ENCODE data around the gene KIAA0753. TPM values are rescaled to one million over a fixed set of nuclear protein-coding genes. Genes with fewer than 3 reads are reported as not detected.

KIAA0753 gene
- total and polyA plus RNA-seq, 2 of the 4 experiments (the other 2 are of a cell fraction), result 10.2 to 17.6 TPM

GRCh38 chr17:6583411-6583810, 57.1 kb downstream of the KIAA0753 start:
- POLR2A ChIA-PET (ENCODE audit: unreplicated experiment), result no interaction called here
- TF ChIP-seq RFX5 (IDR thresholded peaks at IDR 0.05; ENCODE audit: low read depth, low read length) (no peak), POLR2A (IDR thresholded peaks at IDR 0.05; ENCODE audit: low read depth, low read length) (no peak), SMC3 (IDR thresholded peaks at IDR 0.05; ENCODE audit: low read depth, low read length) (no peak), NFE2L2 (IDR thresholded peaks at IDR 0.05; ENCODE audit: low read depth, low read length) (no peak), RCOR1 (IDR thresholded peaks at IDR 0.05; ENCODE audit: insufficient replicate concordance, low read length) (no peak), CTCF (conservative IDR thresholded peaks at IDR 0.05; ENCODE audit: low read depth, low read length) (no peak)
- Histone ChIP-seq H3K79me1 (ENCODE audit: low read depth in 1 of 2, low read length in 2 of 2) (peaks cover 0 to 3% of the 10 kb centered on the region in 2 experiments; a peak in 2 of 4 replicates), H3K18ac (ENCODE audit: low read depth, low read length) (no peak overlapping the region), H2BK120ac (ENCODE audit: low read depth, low read length) (no peak overlapping the region), H3K4me1 (ENCODE audit: control insufficient read depth, insufficient read depth, low read length) (no peaks in the 10 kb centered on the region), H4K8ac (ENCODE audit: low read depth in 2 of 2, low read length in 2 of 2) (no peak overlapping the region), H3K14ac (replicated peaks; ENCODE audit: low read depth, low read length) (no peak overlapping the region), H3K27ac (ENCODE audit: insufficient read depth, low read length) (no peak overlapping the region), H2AK5ac (ENCODE audit: low read depth, low read length) (no peak overlapping the region), H3K9me3 (ENCODE audit: control insufficient read depth, insufficient read depth, low read length) (peaks cover 3% of the 10 kb centered on the region), H3K4me2 (ENCODE audit: low read depth, low read length) (no peak overlapping the region), H3K4ac (ENCODE audit: low read depth, low read length) (no peak overlapping the region), H2BK20ac (ENCODE audit: low read depth, low read length) (no peak overlapping the region), H2AFZ (replicated peaks; ENCODE audit: low read length, poor library complexity) (no peak overlapping the region), H2BK5ac (ENCODE audit: low read depth, low read length, poor library complexity, severe bottlenecking) (no peak overlapping the region), H3K9ac (ENCODE audit: low read depth, low read length) (no peak overlapping the region), H3K27me3 (ENCODE audit: control insufficient read depth, insufficient read depth, low read length) (no peaks in the 10 kb centered on the region), H4K91ac (ENCODE audit: insufficient read depth, low read depth, low read length) (no peak overlapping the region), H2BK15ac (ENCODE audit: low read depth, low read length) (no peak overlapping the region), H3K56ac (ENCODE audit: extremely low read depth, insufficient read depth, low read length) (no peak overlapping the region), H4K20me1 (ENCODE audit: insufficient read depth, low read length) (no peaks in the 10 kb centered on the region), H3K23ac (ENCODE audit: low read depth, low read length) (no peak overlapping the region), H3K36me3 (ENCODE audit: control insufficient read depth, insufficient read depth, low read length) (peaks cover 41% of the 10 kb centered on the region), H3K9me1 (ENCODE audit: insufficient read depth, low read length) (no peaks in the 10 kb centered on the region), H2AK9ac (replicated peaks; ENCODE audit: low read depth, low read length, poor library complexity) (no peak overlapping the region), H3K4me3 (ENCODE audit: insufficient read depth, low read depth, low read length) (no peak overlapping the region), H4K5ac (ENCODE audit: low read depth, low read length) (no peak overlapping the region)
- no peak for ATAC-seq (ENCODE audit: low read depth)
- no peak for DNase-seq
- intact Hi-C loops (cut with micrococcal nuclease), result no loop called here
- no CpG with 5 or more reads among the region's 4 CpGs for WGBS, 2 experiments (ENCODE audit: extremely low coverage in 2 of 2, insufficient read length in 1 of 2)
- dilution Hi-C loops (cut with HindIII; ENCODE audit: low sequenced_read_pairs, unreplicated experiment), result no loop called here
- no TSS peak for BruUV-seq (replicated peaks)
- in situ Hi-C loops (cut with MboI; ENCODE audit: low sequenced_read_pairs), result no loop called here
- CTCF ChIA-PET, result interaction anchor here (0.6 kb wide), 1 partner anchor 16 kb away, joined by 5 read pairs; no protein-coding TSS in a partner anchor
